GM18951 (cell line): ENCODE measurements around the gene VAPB.
"Not testable (repeated sequence)": the region's sequence is repeated elsewhere in the genome, so short reads cannot be mapped to it uniquely, and the experiment has no call there.

ENCODE experiments used
- POLR2A ChIP-seq: IDR thresholded peaks from 4 replicates; pipeline ENCODE4 v1.6.1; 2011; ENCODE audit warnings: mild to moderate bottlenecking; ENCODE audit not compliant: insufficient read length, insufficient read depth; ENCODE audit errors: extremely low read depth
- in situ Hi-C: fragments of 300-500 bp; cut with MboI; formaldehyde crosslinking; loops from one replicate; pipeline ENCODE4 v1.12.0; 2022; ENCODE audit warnings: low sequenced_read_pairs, mixed read lengths, inconsistent platforms; ENCODE audit not compliant: unreplicated experiment

VAPB gene

DNA sequence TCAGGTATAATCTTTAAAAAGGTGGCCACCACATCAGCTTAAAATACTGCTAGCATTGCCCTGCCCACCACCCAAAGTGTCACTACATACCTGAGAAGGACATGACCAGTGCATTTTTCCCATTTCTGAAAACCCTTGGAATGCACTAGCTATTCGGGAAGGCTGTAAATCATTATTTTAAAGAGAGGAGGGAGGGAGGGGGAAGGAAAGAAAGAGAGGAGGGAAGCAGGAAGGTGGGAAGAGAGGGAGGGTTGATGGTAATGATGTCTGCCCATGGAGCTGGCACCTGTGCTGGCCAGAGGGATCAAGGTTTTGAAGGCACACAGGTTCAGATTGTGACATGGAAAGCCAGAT, 32.4 kb downstream of the VAPB start:
- TF ChIP-seq POLR2A, result no peak
- in situ Hi-C loops, result no loop called here

DNA sequence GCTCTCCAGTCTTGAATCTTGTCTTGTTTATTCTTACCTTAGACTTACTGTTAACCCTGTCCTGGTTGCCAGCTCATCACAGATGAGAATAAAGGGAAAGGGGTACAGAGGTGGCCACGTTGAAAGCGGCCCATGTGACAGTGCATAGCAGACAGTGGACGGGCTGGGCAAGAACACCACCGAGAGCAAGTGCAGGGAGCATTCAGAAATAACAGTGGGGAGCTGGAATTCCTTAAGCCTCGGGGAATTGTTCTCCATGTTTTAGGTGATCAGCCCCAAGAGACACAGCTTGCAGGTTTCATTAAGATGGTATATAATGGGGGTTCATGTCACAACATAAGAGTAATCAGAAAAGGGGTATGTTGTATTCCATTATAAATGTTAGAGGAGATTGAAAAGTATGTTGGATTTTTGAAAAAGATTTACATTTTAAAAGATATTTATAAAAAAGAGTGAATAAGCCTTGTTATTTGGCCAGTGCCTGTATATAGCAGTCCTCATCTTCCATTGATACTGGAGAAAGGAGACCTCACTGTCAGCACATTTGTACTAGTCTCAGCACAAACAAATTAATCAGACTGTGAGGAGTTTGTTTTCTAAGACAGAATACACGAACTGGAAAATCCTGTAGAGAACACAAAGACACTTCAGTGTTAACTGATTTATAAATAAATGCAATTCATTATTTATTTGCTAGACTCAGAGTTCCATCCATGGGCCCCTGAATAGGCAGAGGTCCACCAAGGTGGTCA, 35.4 kb downstream of the VAPB start:
- in situ Hi-C loops, result no loop called here
- no peak for TF ChIP-seq POLR2A

DNA sequence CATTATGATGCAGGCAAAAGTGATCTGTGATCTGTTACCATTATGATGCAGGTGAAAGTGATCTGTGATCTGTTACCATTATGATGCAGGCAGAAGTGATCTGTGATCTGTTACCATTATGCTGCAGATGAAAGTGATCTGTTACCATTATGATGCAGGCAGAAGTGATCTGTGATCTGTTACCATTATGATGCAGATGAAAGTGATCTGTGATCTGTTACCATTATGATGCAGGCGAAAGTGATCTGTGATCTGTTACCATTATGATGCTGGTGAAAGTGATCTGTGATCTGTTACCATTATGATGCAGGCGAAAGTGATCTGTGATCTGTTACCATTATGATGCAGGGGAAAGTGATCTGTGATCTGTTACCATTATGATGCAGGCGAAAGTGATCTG, 38.5 kb downstream of the VAPB start:
- in situ Hi-C loops, result not testable (repeated sequence)

DNA sequence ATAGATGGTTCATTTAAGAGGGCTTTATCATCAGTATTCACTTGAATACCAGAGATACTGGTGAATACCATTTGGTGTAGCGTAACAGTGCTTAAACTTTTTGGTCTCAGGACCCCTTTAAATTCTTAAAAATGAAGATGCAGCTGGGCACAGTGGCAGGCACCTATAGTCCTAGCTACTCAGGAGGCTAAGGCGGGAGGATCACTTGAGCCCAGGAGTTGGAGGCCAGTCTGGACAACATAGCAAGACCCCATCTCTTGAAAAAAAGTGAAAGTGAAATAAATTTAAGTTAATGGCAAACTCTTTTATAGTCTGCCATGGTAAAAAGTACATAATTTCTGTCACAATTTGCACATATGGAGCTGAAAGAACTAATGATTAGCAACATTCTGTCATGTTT, 39.3 kb downstream of the VAPB start:
- in situ Hi-C loops, result no loop called here
- TF ChIP-seq POLR2A, result no peak

DNA sequence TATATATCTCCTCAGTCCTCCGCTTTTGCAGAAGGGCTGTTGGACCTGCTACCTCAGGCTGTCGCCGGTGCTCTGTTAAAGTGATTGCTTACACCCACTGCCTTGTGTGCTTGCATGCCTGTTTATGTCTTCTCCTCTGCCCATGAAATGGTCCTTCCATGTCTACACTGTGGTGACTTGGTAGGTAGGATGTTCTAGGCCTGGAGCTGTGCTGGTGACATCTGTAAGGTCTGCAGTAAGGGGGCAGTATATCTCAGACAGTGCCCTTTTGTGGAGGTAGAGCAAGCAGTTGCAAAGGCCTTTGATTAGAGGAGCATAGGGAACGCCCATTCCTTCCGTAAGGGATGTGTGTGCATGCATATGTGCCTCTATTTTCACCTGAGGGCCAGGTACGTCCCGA, 40.3 kb downstream of the VAPB start:
- no peak for TF ChIP-seq POLR2A
- in situ Hi-C loops, result no loop called here

DNA sequence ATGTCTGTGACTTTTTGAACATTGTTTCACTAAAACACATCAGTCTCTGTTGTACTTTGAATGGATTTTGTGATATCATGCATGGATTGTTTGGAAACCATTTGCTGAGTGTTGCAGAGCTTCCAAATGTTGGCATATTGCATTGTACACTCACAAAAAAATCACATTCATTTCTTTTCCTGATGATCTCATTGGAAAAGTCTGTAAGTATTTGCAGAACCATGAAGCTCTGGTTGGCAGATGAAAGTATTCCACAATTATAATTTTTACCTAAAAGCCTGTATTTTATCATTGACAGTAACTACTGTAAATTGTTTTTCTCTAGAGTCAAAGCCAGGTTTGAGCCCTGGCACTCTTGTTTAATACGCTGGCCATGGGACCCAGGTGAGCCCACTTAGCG, 42.1 kb downstream of the VAPB start:
- in situ Hi-C loops, result no loop called here
- no peak for TF ChIP-seq POLR2A

DNA sequence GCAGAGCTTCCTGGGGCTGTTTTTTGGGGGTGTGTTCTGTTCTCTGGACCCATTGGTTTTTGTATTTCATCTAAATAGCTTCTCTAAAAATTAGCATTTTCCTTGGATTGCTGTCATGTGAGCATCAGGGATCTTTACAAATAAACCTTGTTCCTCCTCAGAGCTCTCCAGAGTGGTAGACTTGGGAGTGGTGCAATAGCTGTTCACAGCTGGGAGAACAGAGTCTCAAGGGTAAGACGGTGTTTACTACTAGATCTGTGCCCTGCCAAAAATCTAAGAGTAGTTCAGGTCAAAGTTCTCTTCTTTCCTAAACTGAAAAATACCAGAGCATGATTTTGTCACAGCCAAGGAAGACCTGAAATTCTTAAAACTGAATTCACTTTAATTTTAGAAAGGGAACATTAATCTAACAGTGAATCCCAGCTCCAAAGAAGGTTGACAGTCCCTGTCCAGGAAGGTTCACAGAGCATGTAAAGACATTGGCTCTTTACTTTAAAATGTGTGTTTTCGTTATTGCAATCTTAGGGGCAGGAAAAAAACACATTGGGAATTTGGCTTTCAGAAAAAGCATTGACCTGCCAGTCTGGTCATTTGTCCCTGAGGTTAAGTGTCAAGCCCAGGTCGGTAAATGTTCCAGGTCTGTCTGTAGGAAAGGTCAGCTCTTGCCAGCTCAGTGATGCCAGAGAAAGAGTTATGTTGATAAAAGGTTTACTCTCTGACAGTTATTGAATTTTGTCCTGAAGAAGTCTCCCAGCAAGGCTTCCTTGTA, 43.3 kb downstream of the VAPB start:
- no peak for TF ChIP-seq POLR2A
- in situ Hi-C loops, result no loop called here

DNA sequence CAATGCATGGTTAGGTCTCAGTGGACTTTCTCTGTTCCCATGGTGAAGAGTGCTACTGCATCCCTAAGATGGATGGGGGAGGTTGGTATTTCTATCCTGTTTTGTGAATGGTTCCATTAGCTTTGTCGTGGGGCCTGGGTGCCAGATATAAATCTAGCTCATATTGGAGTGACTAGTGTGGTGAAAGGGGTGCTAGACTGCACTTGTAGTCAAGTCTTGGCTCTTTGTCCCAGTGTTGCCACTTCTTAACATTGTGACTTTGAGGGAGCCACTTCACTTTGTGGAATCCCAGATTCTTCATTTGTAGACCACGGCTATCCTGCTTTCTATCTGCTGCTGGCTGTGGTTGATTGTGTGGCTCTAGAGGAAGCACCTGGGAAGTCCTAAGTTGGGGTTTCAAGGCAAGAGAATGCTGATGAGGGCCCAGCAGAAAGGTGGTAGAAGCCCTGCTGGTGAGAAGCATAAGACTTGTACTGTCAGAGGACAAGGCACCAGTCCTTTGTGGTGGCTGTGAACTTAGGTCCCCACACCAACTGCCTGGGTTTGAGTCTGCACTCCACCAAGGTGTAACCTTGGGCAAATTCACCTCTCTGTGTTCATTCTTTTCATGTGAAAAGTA, 44.1 kb downstream of the VAPB start:
- in situ Hi-C loops, result no loop called here
- TF ChIP-seq POLR2A, result no peak

DNA sequence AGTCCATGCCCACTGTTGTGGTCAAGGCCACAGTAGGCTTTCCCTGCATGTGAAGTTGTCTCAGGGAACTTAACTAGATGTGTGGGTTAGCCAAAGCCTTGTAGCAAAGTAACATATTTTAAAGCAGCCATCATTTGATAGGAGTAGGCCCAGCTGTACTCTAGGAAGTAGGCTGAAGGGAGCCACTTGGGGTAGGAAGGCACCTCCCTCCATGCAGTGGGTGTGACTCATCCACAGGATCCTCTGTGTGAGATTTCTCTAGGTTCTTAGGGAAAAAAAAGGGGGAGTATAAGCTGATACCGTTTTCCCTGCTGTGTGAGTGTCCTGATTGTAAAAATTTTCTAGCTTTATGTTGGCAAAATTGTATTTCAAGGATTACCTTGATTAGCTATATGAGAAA, 44.7 kb downstream of the VAPB start:
- TF ChIP-seq POLR2A, result no peak

DNA sequence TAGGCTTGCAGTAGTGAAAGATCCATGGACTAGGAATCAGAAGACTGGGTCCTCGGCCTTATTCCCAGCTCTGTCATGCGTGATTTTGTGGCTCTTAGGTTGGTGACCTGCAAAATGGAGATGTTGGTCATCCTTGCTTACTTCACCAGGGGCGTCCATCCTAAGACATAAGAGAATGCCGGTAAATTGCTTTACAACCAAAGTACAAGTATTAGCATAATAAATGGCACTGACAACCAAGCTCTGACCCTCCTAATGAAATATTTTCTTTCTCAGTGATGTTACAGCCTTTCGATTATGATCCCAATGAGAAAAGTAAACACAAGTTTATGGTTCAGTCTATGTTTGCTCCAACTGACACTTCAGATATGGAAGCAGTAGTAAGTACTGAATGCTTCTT, 45.3 kb downstream of the VAPB start:
- in situ Hi-C loops, result no loop called here
- no peak for TF ChIP-seq POLR2A

More for the DNA sequence above, 44.7 kb downstream of the VAPB start:
- in situ Hi-C loops, result no loop called here

DNA sequence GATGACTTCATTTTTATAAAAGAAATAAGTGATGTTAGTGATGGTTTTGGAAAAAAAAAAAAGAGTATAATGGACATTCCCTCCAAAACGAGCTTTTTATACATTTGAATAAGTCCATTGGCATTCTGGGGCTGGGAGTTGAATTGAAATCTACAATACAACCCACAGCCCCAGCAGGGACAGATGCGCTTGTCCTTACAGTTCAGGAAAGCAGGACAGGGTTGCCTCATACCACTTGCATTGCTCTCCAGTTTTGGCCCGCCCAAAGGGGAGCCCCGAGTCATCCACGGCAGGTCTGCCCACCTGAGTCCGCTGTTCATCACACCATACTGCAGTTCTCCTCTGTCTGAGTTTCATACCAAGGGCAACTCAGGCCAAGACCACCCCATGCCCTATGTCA, 46.2 kb downstream of the VAPB start:
- no peak for TF ChIP-seq POLR2A
- in situ Hi-C loops, result no loop called here

DNA sequence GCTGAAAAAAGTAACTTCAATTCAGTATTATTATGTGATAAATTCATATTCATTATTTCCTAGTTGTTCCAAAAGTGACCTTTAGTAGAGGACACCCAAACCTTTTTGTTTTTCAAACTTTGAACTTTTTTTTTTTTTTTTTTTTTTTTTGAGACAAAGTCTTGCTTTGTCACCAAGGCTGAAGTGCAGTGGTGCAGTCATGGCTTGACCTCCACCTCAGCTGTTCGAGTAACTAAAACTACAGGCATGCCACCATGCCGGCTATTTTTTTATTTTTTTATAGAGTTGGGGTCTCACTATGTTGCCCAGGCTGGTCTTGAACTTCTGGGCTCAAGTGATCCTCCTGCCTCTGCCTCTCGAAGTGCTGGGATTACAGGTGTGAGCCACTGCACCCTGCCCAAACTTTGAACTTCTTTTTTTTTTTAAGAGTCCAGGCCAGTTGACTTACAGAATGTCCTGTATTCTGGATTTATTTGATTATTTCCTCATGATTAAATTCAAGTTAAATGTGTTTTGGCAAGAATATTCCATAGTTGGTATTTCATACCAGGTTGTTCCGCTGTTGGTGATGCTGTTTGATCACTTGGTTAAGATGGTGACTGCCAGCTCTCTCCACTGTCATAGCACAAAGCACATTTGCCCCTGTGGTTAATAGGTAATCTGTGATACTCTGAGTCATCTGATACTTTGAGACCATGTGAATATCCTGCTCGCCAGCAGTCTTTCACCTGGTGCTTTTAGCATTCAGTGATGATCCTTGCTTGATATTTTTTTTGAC, 48.0 kb downstream of the VAPB start:
- in situ Hi-C loops, result no loop called here
- no peak for TF ChIP-seq POLR2A
